ENCODE measurements around the gene BET1. TPM values are rescaled to one million over a fixed set of nuclear protein-coding genes. Genes with fewer than 3 reads are reported as not detected.
A peak's percentile ranks its signal among the peaks of the same experiment; 100 is the strongest.

BET1 gene
- total RNA-seq, 1 donor: 20.6 TPM

DNA sequence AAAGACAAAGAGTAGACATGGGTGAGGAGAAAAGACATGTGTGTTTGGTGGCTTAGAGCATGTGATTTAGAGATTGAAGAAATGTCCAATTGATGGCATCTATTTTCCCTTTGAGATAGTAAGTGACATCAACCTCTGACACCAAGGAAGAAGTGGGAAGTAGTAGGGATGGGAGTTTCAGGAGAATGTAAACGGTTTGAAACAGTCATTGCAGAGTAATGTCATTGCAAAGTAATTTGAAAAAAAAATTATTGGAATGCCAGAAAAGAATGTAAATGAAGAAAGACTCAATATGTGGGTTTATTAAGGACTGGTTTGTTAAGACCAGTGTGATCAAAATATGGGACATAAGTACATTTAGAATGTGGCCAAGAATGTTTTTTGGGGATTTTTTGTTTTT is 56.0 kb downstream of the BET1 start:
- DNase-seq (ENCODE audit: insufficient read length, low spot score, missing footprints): no peak
- Histone ChIP-seq H3K9me3 (ENCODE audit: low read depth, low read length) (no peaks in the 10 kb centered on the region), H3K36me3 (ENCODE audit: insufficient read depth, low read length) (no peaks in the 10 kb centered on the region), H3K4me2 (ENCODE audit: insufficient read depth, low read length) (no peak overlapping the region), H3K4me1 (ENCODE audit: insufficient read depth, low read length) (peaks cover 19% of the 10 kb centered on the region), H3K27ac (ENCODE audit: low read depth, low read length) (peak overlapping the region; percentile 39), H3K4me3 (ENCODE audit: insufficient read depth, low read length) (no peak overlapping the region), H3K27me3 (ENCODE audit: insufficient read depth, low read length) (no peaks in the 10 kb centered on the region), H3K79me2 (ENCODE audit: insufficient read depth, low read length) (no peaks in the 10 kb centered on the region), H4K20me1 (ENCODE audit: insufficient read depth, low read length) (no peaks in the 10 kb centered on the region), H2AFZ (ENCODE audit: low read length) (no peak overlapping the region)
- TF ChIP-seq, protein P1, sequence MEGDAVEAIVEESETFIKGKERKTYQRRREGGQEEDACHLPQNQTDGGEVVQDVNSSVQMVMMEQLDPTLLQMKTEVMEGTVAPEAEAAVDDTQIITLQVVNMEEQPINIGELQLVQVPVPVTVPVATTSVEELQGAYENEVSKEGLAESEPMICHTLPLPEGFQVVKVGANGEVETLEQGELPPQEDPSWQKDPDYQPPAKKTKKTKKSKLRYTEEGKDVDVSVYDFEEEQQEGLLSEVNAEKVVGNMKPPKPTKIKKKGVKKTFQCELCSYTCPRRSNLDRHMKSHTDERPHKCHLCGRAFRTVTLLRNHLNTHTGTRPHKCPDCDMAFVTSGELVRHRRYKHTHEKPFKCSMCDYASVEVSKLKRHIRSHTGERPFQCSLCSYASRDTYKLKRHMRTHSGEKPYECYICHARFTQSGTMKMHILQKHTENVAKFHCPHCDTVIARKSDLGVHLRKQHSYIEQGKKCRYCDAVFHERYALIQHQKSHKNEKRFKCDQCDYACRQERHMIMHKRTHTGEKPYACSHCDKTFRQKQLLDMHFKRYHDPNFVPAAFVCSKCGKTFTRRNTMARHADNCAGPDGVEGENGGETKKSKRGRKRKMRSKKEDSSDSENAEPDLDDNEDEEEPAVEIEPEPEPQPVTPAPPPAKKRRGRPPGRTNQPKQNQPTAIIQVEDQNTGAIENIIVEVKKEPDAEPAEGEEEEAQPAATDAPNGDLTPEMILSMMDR (IDR thresholded peaks at IDR 0.05; ENCODE audit: extremely low read depth, low read depth, low read length): no peak

DNA sequence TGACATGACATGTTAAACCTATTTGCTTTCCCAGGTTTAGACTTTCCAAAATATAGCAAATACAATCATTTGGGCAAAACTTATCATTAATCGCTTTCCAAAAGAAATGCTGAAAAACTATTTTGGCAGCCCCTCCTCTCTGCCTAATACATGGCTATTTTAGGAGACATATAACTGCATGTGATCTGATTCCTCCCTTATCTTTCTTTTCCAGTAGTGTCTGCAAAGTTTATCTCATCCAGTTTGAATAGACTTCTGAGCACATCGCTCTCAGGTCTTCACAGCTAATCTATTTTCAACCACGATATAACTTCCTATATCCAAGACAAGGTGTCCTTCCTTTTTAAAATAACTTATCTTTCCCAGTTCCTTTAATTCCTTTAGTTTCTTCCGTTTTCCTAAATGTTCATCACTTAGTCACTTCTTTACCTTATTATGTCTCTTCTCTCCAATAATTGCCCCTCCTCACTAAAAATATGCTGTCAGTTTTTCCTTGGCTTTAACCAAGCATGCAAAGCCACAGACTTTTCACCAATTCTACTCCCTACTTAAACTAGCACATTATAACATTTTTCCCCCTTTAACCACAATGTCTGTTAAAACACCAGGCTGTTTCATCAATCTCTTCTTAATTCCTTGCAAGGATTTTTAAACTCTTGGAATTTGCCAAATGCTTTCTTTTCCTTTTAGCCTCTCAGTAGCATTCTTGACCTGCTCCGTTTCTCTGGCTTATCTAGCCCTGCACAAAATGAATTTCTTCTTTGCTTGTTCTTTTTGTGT is 58.2 kb downstream of the BET1 start:
- Histone ChIP-seq H3K4me3 (ENCODE audit: insufficient read depth, low read length) (no peak overlapping the region), H3K4me1 (ENCODE audit: insufficient read depth, low read length) (peaks cover 23% of the 10 kb centered on the region)
- no peak for DNase-seq (ENCODE audit: insufficient read length, low spot score, missing footprints)

DNA sequence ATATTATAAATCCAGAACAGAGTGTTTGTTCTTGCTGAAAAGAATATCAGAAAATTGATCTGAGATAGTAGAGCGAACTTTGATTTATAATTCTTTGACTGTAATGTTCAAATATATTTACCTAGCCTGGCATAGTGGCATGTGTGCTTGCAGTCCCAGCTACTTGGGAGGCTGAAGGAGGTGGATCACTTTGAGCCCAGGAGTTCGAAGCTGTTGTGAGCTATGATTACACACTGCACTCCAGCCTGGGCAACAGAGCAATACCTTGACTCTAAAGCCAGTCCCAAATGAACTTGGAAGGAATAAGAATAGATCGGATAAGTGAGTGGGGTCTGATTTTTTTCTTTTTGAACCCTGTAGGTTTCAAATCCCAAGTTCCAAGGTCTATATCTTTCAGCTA is 59.1 kb downstream of the BET1 start:
- Histone ChIP-seq H3K36me3 (ENCODE audit: insufficient read depth, low read length) (no peaks in the 10 kb centered on the region), H3K27ac (ENCODE audit: low read depth, low read length) (no peak overlapping the region), H3K27me3 (ENCODE audit: insufficient read depth, low read length) (no peaks in the 10 kb centered on the region), H3K79me2 (ENCODE audit: insufficient read depth, low read length) (no peaks in the 10 kb centered on the region), H3K9me3 (ENCODE audit: low read depth, low read length) (no peaks in the 10 kb centered on the region), H4K20me1 (ENCODE audit: insufficient read depth, low read length) (no peaks in the 10 kb centered on the region), H3K4me2 (ENCODE audit: insufficient read depth, low read length) (no peak overlapping the region), H2AFZ (ENCODE audit: low read length) (no peak overlapping the region), H3K4me3 (ENCODE audit: insufficient read depth, low read length) (no peak overlapping the region), H3K4me1 (ENCODE audit: insufficient read depth, low read length) (peaks cover 23% of the 10 kb centered on the region)
- TF ChIP-seq, protein P1 (IDR thresholded peaks at IDR 0.05; ENCODE audit: extremely low read depth, low read depth, low read length): no peak
- DNase-seq (ENCODE audit: insufficient read length, low spot score, missing footprints): no peak

More for the DNA sequence above, 58.2 kb downstream of the BET1 start:
- no peaks in the 10 kb centered on the region for H4K20me1 ChIP-seq (ENCODE audit: insufficient read depth, low read length)
- no peaks in the 10 kb centered on the region for H3K36me3 ChIP-seq (ENCODE audit: insufficient read depth, low read length)
- TF ChIP-seq, protein P1 (IDR thresholded peaks at IDR 0.05; ENCODE audit: extremely low read depth, low read depth, low read length): no peak
- no peaks in the 10 kb centered on the region for H3K27me3 ChIP-seq (ENCODE audit: insufficient read depth, low read length)
- H3K79me2 ChIP-seq (ENCODE audit: insufficient read depth, low read length): no peaks in the 10 kb centered on the region
- no peak overlapping the region for H2AFZ ChIP-seq (ENCODE audit: low read length)
- no peak overlapping the region for H3K27ac ChIP-seq (ENCODE audit: low read depth, low read length)
- H3K4me2 ChIP-seq (ENCODE audit: insufficient read depth, low read length): no peak overlapping the region
- H3K9me3 ChIP-seq (ENCODE audit: low read depth, low read length): no peaks in the 10 kb centered on the region

DNA sequence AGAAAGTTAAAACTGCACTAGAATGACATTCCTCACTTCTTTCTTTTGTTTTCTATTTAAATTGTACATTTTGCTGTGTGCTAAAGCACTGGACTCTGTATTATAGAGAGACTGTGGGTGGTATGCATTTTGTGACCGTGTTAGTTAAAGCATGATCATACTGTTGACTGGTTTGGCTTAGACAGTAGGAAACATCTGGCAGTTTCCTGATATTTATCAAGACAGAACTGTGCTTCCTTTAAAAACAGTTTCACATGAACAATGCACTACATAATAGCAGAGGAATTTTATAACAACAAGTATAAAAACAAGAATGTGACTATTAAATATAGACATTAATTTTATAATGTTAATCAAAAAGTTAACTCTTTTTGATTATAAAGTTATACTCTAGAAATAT is 59.5 kb downstream of the BET1 start:
- H3K36me3 ChIP-seq (ENCODE audit: insufficient read depth, low read length): no peaks in the 10 kb centered on the region
- DNase-seq (ENCODE audit: insufficient read length, low spot score, missing footprints): no peak
- peaks cover 21% of the 10 kb centered on the region for H3K4me1 ChIP-seq (ENCODE audit: insufficient read depth, low read length)
- H3K27me3 ChIP-seq (ENCODE audit: insufficient read depth, low read length): no peaks in the 10 kb centered on the region
- no peaks in the 10 kb centered on the region for H3K9me3 ChIP-seq (ENCODE audit: low read depth, low read length)
- TF ChIP-seq, protein P1 (IDR thresholded peaks at IDR 0.05; ENCODE audit: extremely low read depth, low read depth, low read length): no peak
- H3K27ac ChIP-seq (ENCODE audit: low read depth, low read length): no peak overlapping the region
- no peak overlapping the region for H3K4me2 ChIP-seq (ENCODE audit: insufficient read depth, low read length)
- no peak overlapping the region for H3K4me3 ChIP-seq (ENCODE audit: insufficient read depth, low read length)
- no peak overlapping the region for H2AFZ ChIP-seq (ENCODE audit: low read length)
- H4K20me1 ChIP-seq (ENCODE audit: insufficient read depth, low read length): no peaks in the 10 kb centered on the region
- H3K79me2 ChIP-seq (ENCODE audit: insufficient read depth, low read length): no peaks in the 10 kb centered on the region

Measured in osteoblast (primary cell).